ENCODE measurements around the gene PLXNC1. TPM values are rescaled to one million over a fixed set of nuclear protein-coding genes. Genes with fewer than 3 reads are reported as not detected.

Gene PLXNC1
- polyA plus RNA-seq, 1 of the 3 experiments (the other 2 are of a cell fraction), result 0.23 TPM

- no peak overlapping the region for H3K4me2 ChIP-seq
- H3K9me2 ChIP-seq, result no peaks in the 10 kb centered on the region
- H3K27me3 ChIP-seq (ENCODE audit: insufficient read depth), result peaks cover 14% of the 10 kb centered on the region
- no peak overlapping the region for H3K27ac ChIP-seq (ENCODE audit: low read depth in 2 of 2, low read length in 1 of 2)
- H3K9ac ChIP-seq, result no peak overlapping the region
- no peaks in the 10 kb centered on the region for H3K79me2 ChIP-seq (ENCODE audit: insufficient read depth)
- POLR2A ChIA-PET, result no interaction called here
- no peak overlapping the region for H3K4me3 ChIP-seq (ENCODE audit: low read depth in 2 of 2, low read length in 1 of 2)
- no peaks in the 10 kb centered on the region for H3F3A ChIP-seq (replicated peaks; ENCODE audit: insufficient read depth)
- H3K9me3 ChIP-seq, result no peaks in the 10 kb centered on the region
- TF ChIP-seq USF2 (IDR thresholded peaks at IDR 0.05; ENCODE audit: borderline replicate concordance, low read depth, low read length) (no peak), USF1 (IDR thresholded peaks at IDR 0.05; ENCODE audit: borderline replicate concordance, low read depth) (no peak), FOXM1 (IDR thresholded peaks at IDR 0.05; ENCODE audit: low read depth) (no peak), MXI1 (IDR thresholded peaks at IDR 0.05; ENCODE audit: low read depth, low read length) (no peak), NRF1 (IDR thresholded peaks at IDR 0.05; ENCODE audit: low read depth, low read length) (no peak), GATA2 (CRISPR knock-in tag; IDR thresholded peaks at IDR 0.05) (no peak), SMC3 (IDR thresholded peaks at IDR 0.05; ENCODE audit: low read depth, low read length) (no peak), YY1 (IDR thresholded peaks at IDR 0.05; ENCODE audit: low read depth) (no peak), POLR2AphosphoS5 (IDR thresholded peaks at IDR 0.05; ENCODE audit: low read depth, low read length) (no peak), ELF1 (IDR thresholded peaks at IDR 0.05) (no peak), PBX3 (IDR thresholded peaks at IDR 0.05) (no peak), EP300 (IDR thresholded peaks at IDR 0.05; ENCODE audit: borderline replicate concordance in 1 of 2, low read depth in 1 of 2, low read length in 1 of 2) (no peak), RFX5 (IDR thresholded peaks at IDR 0.05; ENCODE audit: low read length) (no peak), MEF2A (IDR thresholded peaks at IDR 0.05; ENCODE audit: borderline replicate concordance, low read depth) (no peak)
- no peak for DNase-seq
- CTCF ChIA-PET, result interaction anchor here (0.9 to 5.0 kb wide), 6 partner anchors 9 to 1390 kb away, joined by 3 to 45 read pairs (median 4); no protein-coding TSS in a partner anchor
- H2AFZ ChIP-seq (ENCODE audit: low read depth), result no peak overlapping the region
- peaks cover 0 to 8% of the 10 kb centered on the region in 2 experiments; a peak in 2 of 4 replicates for H3K4me1 ChIP-seq (ENCODE audit: control insufficient read depth in 1 of 2, insufficient read depth in 2 of 2, low read depth in 1 of 2, low read length in 1 of 2)
- 71% methylated on average over 5 of the region's 5 CpGs for WGBS (ENCODE audit: low lambda C conversion rate)
- H4K20me1 ChIP-seq (ENCODE audit: insufficient read depth), result no peaks in the 10 kb centered on the region
- H3K36me3 ChIP-seq (replicated peaks in 1 of 2; ENCODE audit: control insufficient read depth in 1 of 2, insufficient read depth in 2 of 2, low read length in 1 of 2), result no peaks in the 10 kb centered on the region
These were observed 4.4 kb upstream of the PLXNC1 start for GRCh38 chr12:94143951-94144350.

GRCh38 chr12:94144781-94145180, 3.6 kb upstream of the PLXNC1 start:
- DNase-seq, result no peak
- H3K4me3 ChIP-seq (ENCODE audit: low read depth in 2 of 2, low read length in 1 of 2), result no peak overlapping the region
- no peak for TF ChIP-seq YY1 (IDR thresholded peaks at IDR 0.05; ENCODE audit: low read depth)
- no peak for TF ChIP-seq TAF1 (IDR thresholded peaks at IDR 0.05; ENCODE audit: borderline replicate concordance, low read depth, low read length)
- no peak for TF ChIP-seq MXI1 (IDR thresholded peaks at IDR 0.05; ENCODE audit: low read depth, low read length)
- no peak for TF ChIP-seq RFX5 (IDR thresholded peaks at IDR 0.05; ENCODE audit: low read length)
- no peak for TF ChIP-seq RXRA (IDR thresholded peaks at IDR 0.05; ENCODE audit: borderline replicate concordance, low read depth)
- TF ChIP-seq FOXJ3 (CRISPR knock-in tag; IDR thresholded peaks at IDR 0.05), result no peak
- no peak for TF ChIP-seq USF2 (IDR thresholded peaks at IDR 0.05; ENCODE audit: borderline replicate concordance, low read depth, low read length)
- TF ChIP-seq NFIC (IDR thresholded peaks at IDR 0.05; ENCODE audit: borderline replicate concordance), result no peak
- TF ChIP-seq TEAD4 (IDR thresholded peaks at IDR 0.05; ENCODE audit: borderline replicate concordance, insufficient read depth), result no peak
- no peak for TF ChIP-seq POLR2AphosphoS5 (IDR thresholded peaks at IDR 0.05; ENCODE audit: low read depth, low read length)
- TF ChIP-seq FOSL2 (IDR thresholded peaks at IDR 0.05; ENCODE audit: borderline replicate concordance, low read depth), result no peak
- TF ChIP-seq TCF12 (IDR thresholded peaks at IDR 0.05), result no peak
- no peak for TF ChIP-seq SMC3 (IDR thresholded peaks at IDR 0.05; ENCODE audit: low read depth, low read length)
- no peaks in the 10 kb centered on the region for H4K20me1 ChIP-seq (ENCODE audit: insufficient read depth)
- H3K4me2 ChIP-seq, result no peak overlapping the region
- peaks cover 22% of the 10 kb centered on the region for H3K27me3 ChIP-seq (ENCODE audit: insufficient read depth)
- no peaks in the 10 kb centered on the region for H3K79me2 ChIP-seq (ENCODE audit: insufficient read depth)
- H3K36me3 ChIP-seq (replicated peaks in 1 of 2; ENCODE audit: control insufficient read depth in 1 of 2, insufficient read depth in 2 of 2, low read length in 1 of 2), result no peaks in the 10 kb centered on the region
- peaks cover 0 to 14% of the 10 kb centered on the region in 2 experiments; a peak in 2 of 4 replicates for H3K4me1 ChIP-seq (ENCODE audit: control insufficient read depth in 1 of 2, insufficient read depth in 2 of 2, low read depth in 1 of 2, low read length in 1 of 2)
- H3K9me3 ChIP-seq, result no peaks in the 10 kb centered on the region
- WGBS (ENCODE audit: low lambda C conversion rate), result 59% methylated on average over 3 of the region's 3 CpGs
- H3F3A ChIP-seq (replicated peaks; ENCODE audit: insufficient read depth), result no peaks in the 10 kb centered on the region
- no peak overlapping the region for H3K9ac ChIP-seq
- CTCF ChIA-PET, result interaction anchor here (0.6 to 5.0 kb wide), 10 partner anchors 10 to 1390 kb away, joined by 3 to 45 read pairs (median 4); no protein-coding TSS in a partner anchor
- no peak overlapping the region for H3K27ac ChIP-seq (ENCODE audit: low read depth in 2 of 2, low read length in 1 of 2)
- POLR2A ChIA-PET, result no interaction called here
- no peaks in the 10 kb centered on the region for H3K9me2 ChIP-seq
- H2AFZ ChIP-seq (ENCODE audit: low read depth), result no peak overlapping the region

All from SK-N-SH (cell line).